ENCODE results near the gene JMJD8.

Gene JMJD8

DNA sequence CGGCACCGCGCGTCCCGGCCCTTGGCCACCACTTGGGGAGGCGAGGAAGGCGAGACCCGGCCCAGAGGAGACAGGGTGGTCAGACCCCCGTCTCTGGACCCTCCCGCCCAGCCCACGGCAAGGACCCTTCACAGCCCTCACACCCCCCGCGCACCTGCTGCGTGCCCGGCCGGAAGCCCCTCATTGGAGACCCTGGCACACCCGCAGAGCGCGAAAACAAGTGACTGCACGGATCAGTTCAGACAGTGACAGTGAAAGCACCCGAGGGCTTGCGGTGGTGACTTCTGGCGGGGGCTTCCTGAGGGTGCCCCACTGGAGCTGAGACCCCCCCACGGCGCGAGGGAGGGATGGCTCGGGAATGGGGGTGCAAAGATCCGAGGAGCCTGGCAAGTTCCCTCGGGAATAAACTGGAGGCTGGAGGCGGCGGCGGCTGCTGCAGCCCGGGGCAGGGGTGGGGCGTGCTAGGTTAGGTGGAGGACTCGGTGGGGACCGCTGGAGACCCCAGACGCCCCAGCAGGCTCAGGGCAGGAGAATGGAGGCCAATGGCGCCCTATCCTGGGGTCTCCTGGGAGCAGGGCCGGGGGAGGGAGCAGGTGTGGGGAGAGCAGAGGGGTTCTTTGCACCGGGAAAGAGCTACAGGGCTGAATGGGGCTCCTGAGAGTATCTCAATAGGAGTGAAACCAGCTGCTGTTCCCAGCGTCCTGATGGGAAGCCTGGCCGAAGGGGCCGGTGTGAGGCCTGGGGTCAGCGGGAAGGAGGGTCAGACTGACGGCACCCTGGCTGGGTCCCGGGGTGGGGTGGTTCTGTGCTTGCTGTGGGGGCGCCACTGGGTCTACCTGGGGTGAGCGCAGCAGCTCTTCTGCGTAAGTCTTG is 22.3 kb upstream of the JMJD8 start:
- TF ChIP-seq, protein P1, sequence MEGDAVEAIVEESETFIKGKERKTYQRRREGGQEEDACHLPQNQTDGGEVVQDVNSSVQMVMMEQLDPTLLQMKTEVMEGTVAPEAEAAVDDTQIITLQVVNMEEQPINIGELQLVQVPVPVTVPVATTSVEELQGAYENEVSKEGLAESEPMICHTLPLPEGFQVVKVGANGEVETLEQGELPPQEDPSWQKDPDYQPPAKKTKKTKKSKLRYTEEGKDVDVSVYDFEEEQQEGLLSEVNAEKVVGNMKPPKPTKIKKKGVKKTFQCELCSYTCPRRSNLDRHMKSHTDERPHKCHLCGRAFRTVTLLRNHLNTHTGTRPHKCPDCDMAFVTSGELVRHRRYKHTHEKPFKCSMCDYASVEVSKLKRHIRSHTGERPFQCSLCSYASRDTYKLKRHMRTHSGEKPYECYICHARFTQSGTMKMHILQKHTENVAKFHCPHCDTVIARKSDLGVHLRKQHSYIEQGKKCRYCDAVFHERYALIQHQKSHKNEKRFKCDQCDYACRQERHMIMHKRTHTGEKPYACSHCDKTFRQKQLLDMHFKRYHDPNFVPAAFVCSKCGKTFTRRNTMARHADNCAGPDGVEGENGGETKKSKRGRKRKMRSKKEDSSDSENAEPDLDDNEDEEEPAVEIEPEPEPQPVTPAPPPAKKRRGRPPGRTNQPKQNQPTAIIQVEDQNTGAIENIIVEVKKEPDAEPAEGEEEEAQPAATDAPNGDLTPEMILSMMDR (IDR thresholded peaks at IDR 0.05; ENCODE audit: low read depth, low read length), result no peak
- H3K4me3 ChIP-seq (ENCODE audit: low read depth, low read length), result no peak overlapping the region

DNA sequence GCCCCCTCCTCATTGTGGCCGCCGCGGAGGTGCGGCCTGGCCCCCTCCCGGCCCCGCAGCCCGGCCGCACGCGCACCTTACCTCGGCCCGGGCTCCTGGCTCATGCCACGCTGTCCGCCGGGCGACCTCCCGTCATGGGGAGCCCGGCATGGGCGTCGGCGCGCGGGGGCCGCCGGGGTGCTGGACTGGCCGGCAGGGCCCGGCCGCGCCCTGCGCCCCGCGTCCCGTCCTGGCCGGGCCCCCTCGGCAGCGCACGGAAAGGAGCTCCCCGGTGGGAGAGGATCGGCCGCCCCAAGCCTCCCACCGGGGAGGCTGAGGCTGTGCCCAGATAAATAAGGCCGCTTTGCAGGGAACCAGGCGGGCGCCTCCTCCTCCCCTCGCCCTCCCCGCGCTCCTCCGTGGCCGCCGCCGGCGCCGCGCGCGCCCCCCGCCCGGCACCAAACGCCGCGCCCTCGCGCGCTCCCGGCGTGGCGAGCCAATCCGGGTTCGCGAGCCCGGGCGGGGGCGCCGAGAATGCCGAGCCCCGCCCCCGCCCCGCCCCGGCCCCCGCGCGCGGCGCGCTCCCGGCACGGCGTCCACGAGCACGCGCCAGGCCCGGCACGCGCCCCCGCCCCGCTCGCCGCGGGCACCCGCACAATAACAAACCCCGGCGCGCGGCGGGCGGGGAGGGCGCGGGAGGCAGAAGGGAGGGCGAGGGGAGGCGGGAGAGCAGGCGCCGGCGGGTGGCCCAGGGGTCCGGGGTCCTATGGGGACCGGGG is 21.5 kb upstream of the JMJD8 start, which contains the start of gene FBXL16:
FBXL16 (minus strand) TSS at position 371 of the 758 bp plus-strand sequence. CDS start 8,396 bp downstream, outside the sequence.
- TF ChIP-seq, protein P1 (IDR thresholded peaks at IDR 0.05; ENCODE audit: low read depth, low read length), result no peak
- no peak within 1 kb of the TSS for H3K4me3 ChIP-seq (ENCODE audit: low read depth, low read length)

DNA sequence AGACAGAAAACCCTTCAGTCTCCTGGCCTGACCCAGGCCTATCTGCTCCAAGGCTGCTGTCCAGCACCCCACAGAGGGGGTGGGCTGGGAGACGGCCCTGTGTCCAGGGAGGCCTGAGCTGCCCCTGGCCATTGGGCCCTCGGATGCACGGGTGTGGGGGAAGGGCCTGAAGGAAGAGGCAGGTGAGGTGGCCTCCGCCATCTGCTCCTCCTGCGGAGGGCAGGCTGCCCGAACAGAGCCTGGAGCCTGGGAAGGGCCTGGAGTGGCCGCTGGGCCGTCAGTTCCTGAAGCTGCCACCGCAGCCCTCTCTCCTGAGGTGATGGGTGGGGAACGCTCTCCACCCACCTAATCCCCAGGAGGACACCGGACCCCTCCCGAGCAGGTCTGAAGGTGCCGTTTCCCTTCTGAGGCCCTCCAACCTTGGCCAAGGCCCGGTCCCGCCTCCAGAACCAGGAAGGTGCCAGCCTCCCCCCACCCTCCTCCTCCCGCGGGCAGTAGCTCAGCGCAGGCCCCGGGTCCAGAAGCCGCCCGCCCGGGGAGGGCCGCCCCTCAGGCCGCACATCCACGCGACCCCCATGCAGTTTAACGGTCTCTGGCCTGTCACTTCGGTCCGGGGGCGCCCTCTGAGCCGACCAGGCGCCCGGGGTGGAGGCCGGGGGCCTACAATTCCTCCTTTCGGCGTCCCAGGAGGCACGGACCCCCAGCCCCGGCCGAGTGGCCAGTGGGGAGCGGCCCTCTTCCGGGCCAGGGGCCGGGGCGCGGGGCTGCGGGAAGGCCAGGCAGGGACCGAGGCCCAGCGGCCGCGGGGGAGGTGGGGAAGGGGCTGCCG is 20.6 kb upstream of the JMJD8 start:
- no peak overlapping the region for H3K4me3 ChIP-seq (ENCODE audit: low read depth, low read length)
- TF ChIP-seq, protein P1 (IDR thresholded peaks at IDR 0.05; ENCODE audit: low read depth, low read length), result no peak

GRCh38 chr16:704047-704446 is 19.9 kb upstream of the JMJD8 start:
- TF ChIP-seq, protein P1 (IDR thresholded peaks at IDR 0.05; ENCODE audit: low read depth, low read length), result no peak
- no peak overlapping the region for H3K4me3 ChIP-seq (ENCODE audit: low read depth, low read length)

DNA sequence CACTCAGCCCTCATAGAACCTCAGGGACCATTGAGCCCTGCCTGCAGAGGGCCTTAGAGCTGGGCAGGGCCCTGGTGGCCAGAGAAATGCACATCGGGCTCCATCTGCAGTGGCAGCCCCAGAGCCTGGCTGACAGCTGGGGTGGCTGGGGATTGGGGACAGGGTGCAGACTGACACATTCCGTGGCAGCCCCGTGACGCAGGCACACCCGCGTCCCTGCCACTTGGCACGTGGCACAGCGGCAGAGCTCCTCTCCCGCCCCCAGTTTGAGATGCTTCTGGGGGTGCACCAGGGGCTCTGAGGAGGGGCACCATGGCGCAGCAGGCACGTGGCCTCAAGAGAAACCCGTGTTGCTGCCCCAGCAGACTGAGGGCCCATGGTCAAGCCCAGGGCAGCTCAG is 19.3 kb upstream of the JMJD8 start:
- TF ChIP-seq, protein P1 (IDR thresholded peaks at IDR 0.05; ENCODE audit: low read depth, low read length), result no peak
- H3K4me3 ChIP-seq (ENCODE audit: low read depth, low read length), result no peak overlapping the region

GRCh38 chr16:702341-702740 is 18.2 kb upstream of the JMJD8 start:
- no peak overlapping the region for H3K4me3 ChIP-seq (ENCODE audit: low read depth, low read length)
- TF ChIP-seq, protein P1 (IDR thresholded peaks at IDR 0.05; ENCODE audit: low read depth, low read length), result no peak
